ENCODE results near the gene FOXB2. TPM values are rescaled to one million over a fixed set of nuclear protein-coding genes. Genes with fewer than 3 reads are reported as not detected.

Gene FOXB2
- total RNA-seq, 1 donor from 2014 or later, result not detected

DNA sequence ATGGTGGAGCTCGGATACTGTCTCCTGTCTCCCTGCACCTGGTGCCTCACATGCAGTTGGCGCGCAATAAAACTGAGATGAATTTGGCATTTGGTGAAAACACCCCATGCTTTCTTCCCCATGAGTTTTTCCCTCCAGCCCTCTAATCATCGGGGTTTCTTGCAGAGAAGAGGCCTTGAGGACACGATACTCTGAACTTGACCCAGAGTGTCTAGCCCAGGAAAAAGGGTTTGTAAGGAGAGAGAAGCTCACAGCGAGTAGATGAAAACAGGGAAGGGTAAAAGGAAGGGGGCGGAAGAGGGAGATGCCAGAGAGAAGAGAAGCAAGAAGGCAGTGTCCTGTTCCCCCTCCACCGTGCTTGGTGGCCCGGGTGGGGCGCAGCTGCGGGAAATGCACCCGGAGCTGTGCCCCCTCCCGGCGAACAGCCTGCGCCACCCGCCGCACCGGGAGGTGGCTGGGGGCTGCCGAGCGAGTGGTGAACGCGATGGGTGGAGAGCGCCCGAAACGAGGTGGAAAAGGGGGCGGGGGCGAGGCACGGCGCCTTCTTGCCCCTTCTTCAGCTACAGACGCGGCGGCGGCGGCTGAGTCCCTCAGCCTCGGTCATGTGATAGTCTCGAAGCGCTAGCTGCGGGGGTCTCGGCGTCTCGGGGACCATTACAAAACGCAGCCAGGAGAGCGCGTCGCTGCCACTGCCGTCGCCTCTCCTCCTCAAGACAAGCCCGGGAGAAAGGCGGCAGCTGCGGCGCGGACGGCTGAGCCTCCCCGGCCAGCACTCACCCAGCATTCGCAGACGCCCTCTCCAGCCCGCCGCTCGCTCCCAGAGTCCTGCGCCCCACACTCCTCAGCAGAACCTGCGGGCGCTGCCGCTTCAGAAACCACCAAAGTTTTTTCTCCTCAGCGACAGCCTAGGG is 1.1 kb upstream of the FOXB2 start:
- peaks cover 5% of the 10 kb centered on the region for H3K36me3 Mint-ChIP-seq (ENCODE audit: low read depth)
- H3K27me3 Mint-ChIP-seq (ENCODE audit: low read depth), result peaks cover 80% of the 10 kb centered on the region
- DNase-seq (ENCODE audit: low spot score), result no peak
- peaks cover 34% of the 10 kb centered on the region for H3K4me1 Mint-ChIP-seq (ENCODE audit: low read depth)
- TF ChIP-seq, protein P1, sequence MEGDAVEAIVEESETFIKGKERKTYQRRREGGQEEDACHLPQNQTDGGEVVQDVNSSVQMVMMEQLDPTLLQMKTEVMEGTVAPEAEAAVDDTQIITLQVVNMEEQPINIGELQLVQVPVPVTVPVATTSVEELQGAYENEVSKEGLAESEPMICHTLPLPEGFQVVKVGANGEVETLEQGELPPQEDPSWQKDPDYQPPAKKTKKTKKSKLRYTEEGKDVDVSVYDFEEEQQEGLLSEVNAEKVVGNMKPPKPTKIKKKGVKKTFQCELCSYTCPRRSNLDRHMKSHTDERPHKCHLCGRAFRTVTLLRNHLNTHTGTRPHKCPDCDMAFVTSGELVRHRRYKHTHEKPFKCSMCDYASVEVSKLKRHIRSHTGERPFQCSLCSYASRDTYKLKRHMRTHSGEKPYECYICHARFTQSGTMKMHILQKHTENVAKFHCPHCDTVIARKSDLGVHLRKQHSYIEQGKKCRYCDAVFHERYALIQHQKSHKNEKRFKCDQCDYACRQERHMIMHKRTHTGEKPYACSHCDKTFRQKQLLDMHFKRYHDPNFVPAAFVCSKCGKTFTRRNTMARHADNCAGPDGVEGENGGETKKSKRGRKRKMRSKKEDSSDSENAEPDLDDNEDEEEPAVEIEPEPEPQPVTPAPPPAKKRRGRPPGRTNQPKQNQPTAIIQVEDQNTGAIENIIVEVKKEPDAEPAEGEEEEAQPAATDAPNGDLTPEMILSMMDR (IDR thresholded peaks at IDR 0.05), result no peak
- H3K4me3 Mint-ChIP-seq (ENCODE audit: unreplicated experiment), result peak overlapping the region; percentile 60
- H3K27ac Mint-ChIP-seq (ENCODE audit: unreplicated experiment), result no peak overlapping the region
- no peaks in the 10 kb centered on the region for H3K9me3 Mint-ChIP-seq (ENCODE audit: low read depth)

DNA sequence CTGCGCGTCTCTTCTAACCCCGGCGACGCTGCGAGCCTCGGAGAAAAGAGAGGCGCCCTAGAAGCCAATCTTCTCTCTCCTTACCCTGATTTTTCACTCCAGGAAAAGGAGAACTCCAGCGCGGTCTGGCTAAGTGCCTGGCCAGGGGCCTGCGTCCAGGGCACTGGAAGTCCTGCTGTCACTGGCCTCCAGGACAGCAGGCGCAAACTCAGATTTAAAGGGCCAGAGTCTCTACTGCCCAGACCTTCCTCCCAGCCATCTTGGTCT is 553 bp upstream of the FOXB2 start:
- Mint-ChIP-seq H3K36me3 (ENCODE audit: low read depth) (peaks cover 5% of the 10 kb centered on the region), H3K4me1 (ENCODE audit: low read depth) (peaks cover 33% of the 10 kb centered on the region), H3K9me3 (ENCODE audit: low read depth) (no peaks in the 10 kb centered on the region), H3K4me3 (ENCODE audit: unreplicated experiment) (peak overlapping the region; percentile 60), H3K27me3 (ENCODE audit: low read depth) (peaks cover 80% of the 10 kb centered on the region), H3K27ac (ENCODE audit: unreplicated experiment) (no peak overlapping the region)
- TF ChIP-seq, protein P1 (IDR thresholded peaks at IDR 0.05), result no peak
- DNase-seq (ENCODE audit: low spot score), result no peak

DNA sequence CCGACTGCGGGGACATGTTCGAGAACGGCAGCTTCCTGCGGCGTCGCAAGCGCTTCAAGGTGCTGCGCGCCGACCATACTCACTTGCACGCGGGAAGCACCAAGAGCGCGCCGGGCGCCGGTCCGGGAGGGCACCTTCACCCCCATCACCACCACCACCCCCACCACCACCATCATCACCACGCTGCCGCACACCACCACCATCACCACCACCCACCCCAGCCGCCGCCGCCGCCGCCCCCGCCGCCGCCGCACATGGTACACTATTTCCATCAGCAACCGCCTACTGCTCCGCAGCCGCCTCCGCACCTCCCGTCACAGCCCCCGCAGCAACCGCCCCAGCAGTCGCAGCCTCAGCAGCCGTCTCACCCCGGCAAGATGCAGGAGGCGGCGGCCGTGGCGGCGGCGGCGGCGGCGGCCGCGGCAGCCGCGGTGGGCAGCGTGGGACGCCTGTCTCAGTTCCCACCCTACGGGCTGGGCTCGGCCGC is 514 bp downstream of the FOXB2 start:
- Mint-ChIP-seq H3K36me3 (ENCODE audit: low read depth) (peaks cover 5% of the 10 kb centered on the region), H3K4me3 (ENCODE audit: unreplicated experiment) (peak overlapping the region; percentile 35), H3K27me3 (ENCODE audit: low read depth) (peaks cover 78% of the 10 kb centered on the region), H3K27ac (ENCODE audit: unreplicated experiment) (no peak overlapping the region), H3K4me1 (ENCODE audit: low read depth) (peaks cover 28% of the 10 kb centered on the region), H3K9me3 (ENCODE audit: low read depth) (no peaks in the 10 kb centered on the region)
- TF ChIP-seq, protein P1 (IDR thresholded peaks at IDR 0.05), result no peak
- DNase-seq (ENCODE audit: low spot score), result no peak

DNA sequence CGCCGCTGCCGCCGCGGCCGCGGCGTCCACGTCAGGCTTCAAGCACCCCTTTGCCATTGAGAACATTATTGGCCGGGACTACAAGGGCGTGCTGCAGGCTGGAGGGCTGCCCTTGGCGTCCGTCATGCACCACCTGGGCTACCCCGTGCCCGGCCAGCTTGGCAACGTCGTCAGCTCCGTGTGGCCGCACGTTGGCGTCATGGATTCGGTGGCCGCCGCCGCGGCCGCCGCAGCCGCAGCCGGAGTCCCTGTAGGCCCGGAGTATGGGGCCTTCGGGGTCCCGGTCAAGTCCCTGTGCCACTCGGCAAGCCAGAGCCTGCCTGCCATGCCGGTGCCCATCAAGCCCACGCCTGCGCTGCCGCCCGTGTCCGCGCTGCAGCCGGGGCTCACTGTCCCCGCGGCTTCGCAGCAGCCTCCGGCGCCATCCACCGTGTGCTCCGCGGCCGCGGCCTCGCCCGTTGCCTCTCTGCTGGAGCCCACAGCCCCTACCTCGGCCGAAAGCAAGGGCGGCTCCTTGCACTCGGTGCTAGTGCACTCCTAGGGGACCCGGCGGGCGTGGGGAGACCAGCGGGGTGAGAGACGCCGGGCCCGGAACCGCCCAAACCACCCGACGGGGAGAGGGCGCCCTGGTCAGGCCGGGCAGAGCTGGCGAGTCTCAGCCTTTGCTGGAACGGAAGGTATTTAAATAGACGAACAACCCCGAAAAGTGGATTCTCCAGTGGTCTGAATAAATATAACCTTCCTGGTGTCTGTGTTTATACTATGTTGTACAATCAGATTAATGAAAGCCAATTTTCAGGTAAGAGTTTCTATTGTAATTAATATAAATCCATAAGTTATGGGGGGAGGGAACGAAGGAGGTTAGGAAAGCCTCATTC is 1.2 kb downstream of the FOXB2 start:
- no peak for DNase-seq (ENCODE audit: low spot score)
- TF ChIP-seq, protein P1 (IDR thresholded peaks at IDR 0.05), result no peak
- peaks cover 21% of the 10 kb centered on the region for H3K4me1 Mint-ChIP-seq (ENCODE audit: low read depth)
- H3K9me3 Mint-ChIP-seq (ENCODE audit: low read depth), result no peaks in the 10 kb centered on the region
- H3K27me3 Mint-ChIP-seq (ENCODE audit: low read depth), result peaks cover 77% of the 10 kb centered on the region
- H3K36me3 Mint-ChIP-seq (ENCODE audit: low read depth), result peaks cover 5% of the 10 kb centered on the region
- H3K4me3 Mint-ChIP-seq (ENCODE audit: unreplicated experiment), result no peak overlapping the region
- no peak overlapping the region for H3K27ac Mint-ChIP-seq (ENCODE audit: unreplicated experiment)

DNA sequence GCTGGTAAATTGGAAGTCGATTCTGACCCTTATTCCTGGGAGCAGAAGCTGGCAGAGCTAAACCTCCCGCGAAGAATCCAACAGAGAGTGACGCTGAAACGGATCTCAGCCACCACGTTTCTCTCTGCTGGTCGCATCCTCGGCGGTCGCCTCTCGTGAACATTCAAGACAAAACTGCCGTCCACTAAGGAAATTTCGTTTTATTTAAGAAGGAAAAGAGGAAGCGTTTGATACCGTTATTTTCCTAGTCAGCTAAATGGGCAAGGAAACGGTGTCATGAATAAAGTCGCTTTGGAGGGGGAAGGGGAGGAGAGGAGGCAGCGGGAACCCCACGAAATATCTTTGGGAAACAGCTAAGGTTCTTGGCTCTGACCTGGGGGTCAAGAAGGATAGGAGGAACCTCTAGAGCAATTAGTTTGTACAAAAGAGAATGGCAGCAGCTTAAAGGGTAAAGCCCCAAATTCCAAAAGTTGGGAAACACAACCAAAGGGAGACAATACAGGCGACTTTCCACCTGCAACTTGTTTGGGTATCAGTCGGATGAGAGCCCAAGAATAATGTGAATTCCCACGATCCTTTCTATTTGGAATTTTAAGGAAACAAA is 1.9 kb downstream of the FOXB2 start:
- Mint-ChIP-seq H3K9me3 (ENCODE audit: low read depth) (no peaks in the 10 kb centered on the region), H3K4me1 (ENCODE audit: low read depth) (peaks cover 18% of the 10 kb centered on the region), H3K27ac (ENCODE audit: unreplicated experiment) (no peak overlapping the region), H3K27me3 (ENCODE audit: low read depth) (peaks cover 81% of the 10 kb centered on the region), H3K4me3 (ENCODE audit: unreplicated experiment) (no peak overlapping the region), H3K36me3 (ENCODE audit: low read depth) (peaks cover 5% of the 10 kb centered on the region)
- DNase-seq (ENCODE audit: low spot score), result no peak
- TF ChIP-seq, protein P1 (IDR thresholded peaks at IDR 0.05), result no peak

All from chondrocyte (in vitro differentiated cells).